ENCODE measurements around the gene RHBDL1. TPM values are rescaled to one million over a fixed set of nuclear protein-coding genes. Genes with fewer than 3 reads are reported as not detected.

The RHBDL1 gene
- total and polyA plus RNA-seq, 9 of the 15 experiments (the other 6 are each of a cell fraction or from before 2014, with no cell fraction given): 0.03 to 5.6 (median 1.3) TPM; not detected in 1

DNA sequence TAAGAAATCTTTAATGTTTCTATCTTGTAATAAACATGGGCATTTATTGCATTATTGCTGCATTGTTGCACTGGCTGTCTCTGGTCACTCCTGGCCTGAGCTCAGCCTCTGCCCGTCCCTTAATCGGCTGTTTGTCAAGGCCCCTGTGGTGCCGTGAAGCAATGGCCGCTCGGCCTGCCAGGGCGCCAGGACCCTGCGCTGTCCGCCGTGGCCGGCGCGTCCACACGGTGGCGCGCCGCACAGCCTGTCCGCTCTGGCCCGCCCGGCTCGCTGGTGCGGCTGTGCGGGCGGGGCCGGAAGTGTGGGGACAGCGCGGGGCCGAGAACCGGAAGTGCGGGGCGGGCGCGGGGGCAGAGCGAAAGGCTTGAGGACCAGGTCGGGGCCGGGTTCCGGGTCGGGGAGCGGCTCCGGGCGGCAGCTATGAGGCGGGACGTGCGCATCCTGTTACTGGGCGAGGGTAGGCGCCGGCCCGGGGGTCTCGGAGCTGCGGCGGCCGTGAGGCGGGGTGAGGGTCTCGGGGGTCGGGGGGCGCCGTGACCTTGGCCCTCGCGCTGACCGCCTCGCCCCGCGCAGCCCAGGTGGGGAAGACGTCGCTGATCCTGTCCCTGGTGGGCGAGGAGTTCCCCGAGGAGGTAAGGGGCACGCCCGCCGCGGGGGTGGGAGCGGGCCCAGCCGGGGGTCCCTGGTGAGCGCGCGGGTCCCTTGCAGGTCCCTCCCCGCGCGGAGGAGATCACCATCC is 7.5 kb upstream of the RHBDL1 start, which contains the start of gene RHOT2 (continued):
- TF ChIP-seq ZNF584 (CRISPR knock-in tag; IDR thresholded peaks at IDR 0.05; ENCODE audit: low read depth) (no peak), TAF15 (IDR thresholded peaks at IDR 0.05; ENCODE audit: low read depth, low read length) (no peak), CBX3 (IDR thresholded peaks at IDR 0.05; ENCODE audit: borderline replicate concordance in 1 of 2, low read length in 2 of 2) (0 out of 3 replicates have a peak, but pooled peaks of 1 of the 2 experiments have one; percentile 32), RB1 (IDR thresholded peaks at IDR 0.05; ENCODE audit: low read depth) (peak; percentile 100), SP2 (IDR thresholded peaks at IDR 0.05; ENCODE audit: extremely low read depth, low read depth, low read length, poor library complexity, severe bottlenecking) (peak; percentile 99), EGR1 (conservative IDR thresholded peaks at IDR 0.05) (peak; percentile 80), XRCC5 (IDR thresholded peaks at IDR 0.05; ENCODE audit: low read depth, low read length) (peak; percentile 93), TFAM (CRISPR knock-in tag; conservative IDR thresholded peaks at IDR 0.05) (no peak), ZNF174 (CRISPR knock-in tag; IDR thresholded peaks at IDR 0.05) (no peak), THRAP3 (IDR thresholded peaks at IDR 0.05; ENCODE audit: borderline replicate concordance) (no peak), PHF21A (IDR thresholded peaks at IDR 0.05; ENCODE audit: borderline replicate concordance, low read depth) (no peak), ASH1L (IDR thresholded peaks at IDR 0.05; ENCODE audit: borderline replicate concordance, low read depth, partially characterized antibody) (no peak), RBFOX2 (IDR thresholded peaks at IDR 0.05; ENCODE audit: low read depth, low read length) (peak; percentile 79), KAT7 (CRISPR knock-in tag; IDR thresholded peaks at IDR 0.05; ENCODE audit: borderline replicate concordance) (peak; percentile 97; the same call in 1 of the 2 replicates), HMG20A (CRISPR knock-in tag; conservative IDR thresholded peaks at IDR 0.05) (no peak), C11orf30 (IDR thresholded peaks at IDR 0.05; ENCODE audit: low read depth) (peak; percentile 60; the same call in 1 of the 2 replicates), SAP30 (IDR thresholded peaks at IDR 0.05; ENCODE audit: borderline replicate concordance, insufficient read depth, low read depth, low read length, poor library complexity, severe bottlenecking) (peak; percentile 68), RBM25 (IDR thresholded peaks at IDR 0.05; ENCODE audit: low read depth, low read length, severe bottlenecking) (no peak), ESRRA (IDR thresholded peaks at IDR 0.05; ENCODE audit: borderline replicate concordance, low read depth) (peak; percentile 89), IFI16 (CRISPR knock-in tag; IDR thresholded peaks at IDR 0.05) (no peak), TEAD4 (IDR thresholded peaks at IDR 0.05; ENCODE audit: low read length) (no peak), TEAD4 (CRISPR knock-in tag; IDR thresholded peaks at IDR 0.05; ENCODE audit: borderline replicate concordance) (no peak), NR2F6 (CRISPR knock-in tag; IDR thresholded peaks at IDR 0.05) (no peak), CHD4 (IDR thresholded peaks at IDR 0.05; ENCODE audit: insufficient read depth, insufficient replicate concordance, low read depth, low read length, poor library complexity, severe bottlenecking) (no peak), KLF1 (tag; IDR thresholded peaks at IDR 0.05) (peak; percentile 68), ZNF76 (CRISPR knock-in tag; IDR thresholded peaks at IDR 0.05; ENCODE audit: borderline replicate concordance) (no peak), ZBTB1 (CRISPR knock-in tag; IDR thresholded peaks at IDR 0.05; ENCODE audit: borderline replicate concordance, low read depth) (no peak), RUNX1 (IDR thresholded peaks at IDR 0.05; ENCODE audit: low read depth) (no peak), ZNF778 (CRISPR knock-in tag; IDR thresholded peaks at IDR 0.05) (no peak)
- TF ChIP-seq, protein P1, sequence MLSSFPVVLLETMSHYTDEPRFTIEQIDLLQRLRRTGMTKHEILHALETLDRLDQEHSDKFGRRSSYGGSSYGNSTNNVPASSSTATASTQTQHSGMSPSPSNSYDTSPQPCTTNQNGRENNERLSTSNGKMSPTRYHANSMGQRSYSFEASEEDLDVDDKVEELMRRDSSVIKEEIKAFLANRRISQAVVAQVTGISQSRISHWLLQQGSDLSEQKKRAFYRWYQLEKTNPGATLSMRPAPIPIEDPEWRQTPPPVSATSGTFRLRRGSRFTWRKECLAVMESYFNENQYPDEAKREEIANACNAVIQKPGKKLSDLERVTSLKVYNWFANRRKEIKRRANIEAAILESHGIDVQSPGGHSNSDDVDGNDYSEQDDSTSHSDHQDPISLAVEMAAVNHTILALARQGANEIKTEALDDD (IDR thresholded peaks at IDR 0.05): no peak

Data from K562 (cell line).